MM.1S (cell line): Measurements from ENCODE around the gene MT1B.

Experiments
- CTCF ChIP-seq: fragments of 300-600 bp; sonication (generic); IDR thresholded peaks from 2 replicates; pipeline ENCODE4 v1.5.1; 2016; ENCODE audit warnings: antibody characterized with exemption, low read length, mixed read lengths
- EZH2 ChIP-seq: fragments of 300-600 bp; sonication (generic); optimal IDR thresholded peaks from 2 replicates; pipeline ENCODE3; 2017; ENCODE audit warnings: low read depth, mild to moderate bottlenecking, antibody characterized with exemption, low read length, mixed read lengths

DNA sequence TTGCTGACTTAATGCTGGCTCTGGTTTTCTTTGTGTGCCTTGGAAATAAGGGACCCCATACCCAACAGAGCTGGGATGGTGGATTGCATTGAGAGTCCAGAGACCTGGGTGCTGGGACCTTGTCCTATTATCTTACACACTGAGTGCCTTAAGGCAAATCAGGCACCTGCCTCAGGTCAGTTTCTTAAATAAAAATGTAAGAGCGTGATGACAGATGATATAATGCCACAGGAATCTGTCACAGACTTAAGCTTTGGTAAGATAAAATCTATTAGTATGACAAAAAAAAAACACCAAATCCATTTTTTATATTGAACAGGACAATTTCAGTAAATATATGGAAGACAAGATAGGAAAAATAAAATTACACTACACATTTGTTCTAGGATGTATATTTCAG, 11.6 kb upstream of the MT1B start:
- TF ChIP-seq CTCF, result no peak
- TF ChIP-seq EZH2, result no peak
